DMS 273 (cell line): Measurements from ENCODE around the gene VWF.

Experiments
- DNase-seq: peaks from one replicate; lab custom pipeline; 2025; ENCODE audit not compliant: unreplicated experiment; lab: John Stamatoyannopoulos, UW

The VWF gene

GRCh38 chr12:6080149-6081045 lies 44.1 kb downstream of the VWF start:
- no peak for DNase-seq

GRCh38 chr12:6078398-6079096 lies 45.9 kb downstream of the VWF start:
- no peak for DNase-seq

DNA sequence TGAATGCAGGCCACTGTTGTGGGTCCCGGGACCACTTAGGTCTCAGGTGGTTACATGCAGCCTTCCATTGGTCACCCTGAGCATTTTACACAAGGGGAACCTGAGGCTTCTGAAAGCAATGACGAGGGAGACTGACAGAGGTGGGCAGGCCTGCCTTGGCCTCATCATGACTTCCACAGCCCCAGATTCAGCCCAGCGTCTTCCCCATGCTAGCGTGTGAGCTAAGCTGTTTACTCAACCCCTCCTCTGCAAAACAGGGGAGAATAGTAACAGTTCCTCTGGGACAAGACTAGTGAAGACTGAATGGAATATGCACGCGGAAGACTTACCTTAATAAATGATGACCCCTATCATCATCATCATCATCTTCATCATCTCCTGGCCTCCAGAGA lies 46.8 kb downstream of the VWF start:
- DNase-seq: no peak

GRCh38 chr12:6076776-6077691 lies 47.4 kb downstream of the VWF start:
- no peak for DNase-seq

DNA sequence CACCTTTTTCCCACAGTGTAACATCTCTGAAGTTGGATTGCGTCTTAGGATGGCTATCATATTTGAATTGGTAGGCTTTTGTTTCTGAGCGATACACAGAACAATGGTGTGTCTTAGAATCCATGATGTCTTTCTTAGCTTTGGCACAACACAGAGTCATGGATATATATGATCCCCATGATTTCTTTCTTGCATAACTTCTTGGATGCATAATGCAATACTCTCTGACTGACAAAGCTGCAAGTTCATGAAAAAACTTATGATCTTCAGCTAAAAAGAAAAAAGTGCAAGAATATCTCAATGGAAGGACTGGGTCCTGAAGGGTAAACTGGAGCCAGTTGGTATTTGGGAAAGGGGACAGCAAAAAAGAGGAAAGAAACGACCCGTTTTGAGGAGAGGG lies 48.1 kb downstream of the VWF start:
- DNase-seq: no peak

DNA sequence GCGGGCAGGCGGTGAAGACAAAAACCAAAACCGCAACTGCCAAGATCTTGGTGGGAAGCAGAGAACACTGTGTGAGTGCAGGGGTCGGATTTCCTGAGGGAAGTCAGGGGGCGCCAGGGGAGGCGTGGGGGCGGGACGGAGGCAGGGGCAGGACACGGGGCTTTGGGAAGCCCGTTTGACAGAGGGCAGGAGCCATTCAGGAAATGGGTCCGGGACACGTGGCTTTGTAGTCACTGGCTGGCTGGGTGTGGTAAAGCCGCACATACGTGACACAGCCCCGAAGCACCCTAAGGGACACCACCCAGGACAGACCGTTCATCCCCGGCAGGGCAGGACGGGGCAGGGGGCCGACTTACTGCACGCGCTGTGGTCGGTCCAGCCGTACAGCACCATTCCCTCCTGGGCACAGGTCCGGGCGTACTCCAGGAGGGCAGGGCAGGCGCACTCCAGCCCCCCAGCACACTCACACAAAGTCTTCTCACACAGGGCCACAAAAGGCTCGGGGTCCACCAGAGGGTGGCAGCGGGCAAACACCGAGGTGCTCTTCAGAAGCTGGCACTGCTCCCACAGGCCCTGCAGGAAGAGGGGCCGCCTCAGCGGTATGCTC lies 49.4 kb downstream of the VWF start:
- no peak for DNase-seq

- no peak for DNase-seq
Observed at GRCh38 chr12:6074427-6074826, 50.0 kb downstream of the VWF start.

- no peak for DNase-seq
Observed at GRCh38 chr12:6073426-6073825, 51.0 kb downstream of the VWF start.

DNA sequence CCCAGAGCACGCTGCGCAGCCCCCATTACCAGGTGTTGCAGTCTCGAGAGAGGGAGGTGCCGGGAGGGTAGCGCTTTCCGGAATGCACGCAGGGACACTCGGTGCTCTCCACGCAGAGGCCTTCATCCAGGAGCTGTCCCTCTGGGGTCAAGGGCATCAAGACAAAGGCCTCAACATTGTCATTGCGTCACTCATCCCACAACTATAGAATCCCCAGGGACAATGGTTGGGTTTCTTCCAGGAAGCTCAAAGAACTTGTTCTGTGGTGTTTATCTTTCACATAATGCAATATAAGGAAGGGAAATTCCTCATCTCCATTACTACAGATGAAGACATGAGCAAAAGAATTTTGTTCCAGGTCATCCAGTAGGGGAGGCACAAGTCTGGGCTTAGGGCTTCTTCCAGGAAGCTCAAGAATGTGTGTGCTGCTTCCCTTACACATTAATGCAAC lies 52.1 kb downstream of the VWF start:
- no peak for DNase-seq

- DNase-seq: no peak
Observed at GRCh38 chr12:6071589-6071988, 52.9 kb downstream of the VWF start.

GRCh38 chr12:6070472-6071257 lies 53.8 kb downstream of the VWF start:
- DNase-seq: no peak

DNA sequence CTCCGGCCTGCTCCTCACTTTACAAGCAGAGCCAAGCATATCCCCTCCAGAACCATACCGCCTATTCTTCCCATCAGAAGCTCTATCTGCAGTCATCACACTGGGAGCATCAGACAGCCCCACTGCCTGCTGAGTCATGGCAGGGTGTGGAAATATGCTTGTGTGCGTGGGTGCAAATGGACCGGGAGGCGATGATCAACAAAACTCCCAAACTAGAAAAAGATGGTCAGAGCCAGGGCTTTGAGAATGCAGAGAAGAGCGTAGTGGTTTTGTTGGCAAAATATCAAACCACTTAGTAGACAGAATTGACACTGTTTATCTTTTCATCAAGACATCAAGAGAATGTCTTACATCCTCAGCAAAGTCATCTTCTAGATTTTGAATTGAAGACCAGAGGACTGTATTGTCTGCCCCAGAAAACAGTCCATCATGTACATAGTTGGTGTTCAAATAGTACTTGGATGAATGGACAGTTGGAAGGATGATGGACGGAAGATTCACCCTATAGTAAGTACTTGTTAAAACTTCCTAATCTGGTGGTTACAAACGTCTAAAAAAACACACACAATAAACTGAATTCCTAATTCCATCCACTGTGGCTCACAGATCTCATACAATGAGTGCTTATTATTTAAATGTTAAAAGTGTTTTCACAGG lies 54.9 kb downstream of the VWF start:
- DNase-seq: no peak

DNA sequence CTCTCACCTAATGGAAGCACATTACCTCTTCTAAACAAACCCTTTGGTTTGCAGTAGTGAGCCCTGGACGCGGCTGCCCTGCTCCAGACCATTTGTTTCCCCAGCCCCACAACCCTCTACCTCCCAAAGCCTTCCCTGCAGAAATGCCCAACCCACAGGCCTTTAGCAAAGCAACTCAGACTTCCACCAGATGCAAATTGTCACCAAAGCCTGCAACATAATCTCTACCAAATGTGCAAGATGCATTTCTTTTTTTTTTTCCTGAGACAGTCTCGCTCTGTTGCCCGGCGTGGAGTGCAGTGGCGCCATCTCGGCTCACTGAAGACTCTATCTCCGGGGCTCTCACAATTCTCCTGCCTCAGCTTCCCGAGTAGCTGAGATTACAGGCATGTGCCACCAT lies 56.2 kb downstream of the VWF start:
- no peak for DNase-seq

GRCh38 chr12:6067152-6067916 lies 57.1 kb downstream of the VWF start:
- peak; percentile 44 for DNase-seq

DNA sequence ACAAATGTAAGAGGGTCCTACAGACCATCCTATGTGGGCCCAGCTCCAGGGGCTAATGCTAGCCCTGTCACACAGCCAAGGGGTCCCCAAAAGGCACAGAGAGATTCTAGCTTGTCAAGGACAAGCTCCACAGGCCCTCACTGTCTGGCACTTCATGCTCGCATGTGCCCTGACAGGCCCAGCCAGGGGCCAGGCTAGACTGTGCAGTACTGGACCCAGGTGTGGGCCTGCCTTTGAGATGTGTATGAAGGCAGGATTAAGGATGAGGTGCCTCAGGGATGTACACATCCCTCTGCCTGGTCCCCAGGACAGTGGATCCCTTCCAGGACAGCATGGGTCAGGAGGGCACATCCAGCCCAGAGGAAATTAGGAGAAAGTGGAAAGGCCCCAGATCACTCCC lies 57.8 kb downstream of the VWF start:
- no peak for DNase-seq

DNA sequence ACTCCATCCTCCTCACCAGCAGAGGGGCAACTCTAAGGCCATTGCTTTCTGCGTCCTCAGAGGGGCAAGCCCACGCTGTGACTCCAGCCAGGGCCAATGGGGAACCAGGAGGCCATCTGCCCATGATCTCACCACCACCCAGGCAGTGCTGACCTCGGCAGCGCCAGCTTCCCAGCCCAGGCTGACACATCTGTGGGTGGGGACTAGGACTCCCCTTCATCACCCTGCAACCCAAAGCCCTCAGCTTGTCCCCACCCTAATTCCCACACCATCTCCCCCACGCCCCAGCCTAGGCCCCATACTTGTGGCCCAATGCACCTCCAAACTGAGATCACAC lies 58.6 kb downstream of the VWF start:
- DNase-seq: no peak

- DNase-seq: no peak
Observed at GRCh38 chr12:6065131-6065862, 59.2 kb downstream of the VWF start.
